ENCODE measurements around the gene SPINK4. TPM values are rescaled to one million over a fixed set of nuclear protein-coding genes. Genes with fewer than 3 reads are reported as not detected.

The SPINK4 gene
- total RNA-seq, 1 experiment from 2014 or later = not detected

DNA sequence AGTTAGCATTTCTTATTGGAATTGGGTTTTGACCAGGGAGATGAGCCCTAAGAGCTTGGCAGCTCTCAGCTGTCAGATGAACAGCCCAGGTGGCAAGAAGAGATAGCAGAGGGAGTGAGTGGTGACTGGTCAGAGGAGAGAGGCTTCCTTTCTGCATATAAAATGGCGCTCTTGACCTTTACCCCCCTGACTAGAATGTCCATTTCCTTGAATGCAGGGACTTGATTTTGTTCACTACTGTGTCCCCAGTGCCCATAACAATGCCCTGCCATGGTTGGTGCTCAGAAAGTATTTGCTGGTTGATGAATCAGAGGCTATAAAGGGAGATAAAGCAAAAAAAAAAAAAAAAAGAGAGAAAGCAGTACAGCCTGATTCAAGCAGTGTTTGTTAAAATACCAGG is 32.1 kb downstream of the SPINK4 start (continued):
- TF ChIP-seq CEBPB (IDR thresholded peaks at IDR 0.05; ENCODE audit: low read depth) (no peak), SP1 (IDR thresholded peaks at IDR 0.05; ENCODE audit: low read depth) (no peak)
- TF ChIP-seq, protein P1, sequence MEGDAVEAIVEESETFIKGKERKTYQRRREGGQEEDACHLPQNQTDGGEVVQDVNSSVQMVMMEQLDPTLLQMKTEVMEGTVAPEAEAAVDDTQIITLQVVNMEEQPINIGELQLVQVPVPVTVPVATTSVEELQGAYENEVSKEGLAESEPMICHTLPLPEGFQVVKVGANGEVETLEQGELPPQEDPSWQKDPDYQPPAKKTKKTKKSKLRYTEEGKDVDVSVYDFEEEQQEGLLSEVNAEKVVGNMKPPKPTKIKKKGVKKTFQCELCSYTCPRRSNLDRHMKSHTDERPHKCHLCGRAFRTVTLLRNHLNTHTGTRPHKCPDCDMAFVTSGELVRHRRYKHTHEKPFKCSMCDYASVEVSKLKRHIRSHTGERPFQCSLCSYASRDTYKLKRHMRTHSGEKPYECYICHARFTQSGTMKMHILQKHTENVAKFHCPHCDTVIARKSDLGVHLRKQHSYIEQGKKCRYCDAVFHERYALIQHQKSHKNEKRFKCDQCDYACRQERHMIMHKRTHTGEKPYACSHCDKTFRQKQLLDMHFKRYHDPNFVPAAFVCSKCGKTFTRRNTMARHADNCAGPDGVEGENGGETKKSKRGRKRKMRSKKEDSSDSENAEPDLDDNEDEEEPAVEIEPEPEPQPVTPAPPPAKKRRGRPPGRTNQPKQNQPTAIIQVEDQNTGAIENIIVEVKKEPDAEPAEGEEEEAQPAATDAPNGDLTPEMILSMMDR (IDR thresholded peaks at IDR 0.05 in 2 of 3, conservative IDR thresholded peaks at IDR 0.05 in 1 of 3; ENCODE audit: borderline replicate concordance in 1 of 3, insufficient read depth in 1 of 3, low read depth in 2 of 3, low read length in 2 of 3) = no peak

DNA sequence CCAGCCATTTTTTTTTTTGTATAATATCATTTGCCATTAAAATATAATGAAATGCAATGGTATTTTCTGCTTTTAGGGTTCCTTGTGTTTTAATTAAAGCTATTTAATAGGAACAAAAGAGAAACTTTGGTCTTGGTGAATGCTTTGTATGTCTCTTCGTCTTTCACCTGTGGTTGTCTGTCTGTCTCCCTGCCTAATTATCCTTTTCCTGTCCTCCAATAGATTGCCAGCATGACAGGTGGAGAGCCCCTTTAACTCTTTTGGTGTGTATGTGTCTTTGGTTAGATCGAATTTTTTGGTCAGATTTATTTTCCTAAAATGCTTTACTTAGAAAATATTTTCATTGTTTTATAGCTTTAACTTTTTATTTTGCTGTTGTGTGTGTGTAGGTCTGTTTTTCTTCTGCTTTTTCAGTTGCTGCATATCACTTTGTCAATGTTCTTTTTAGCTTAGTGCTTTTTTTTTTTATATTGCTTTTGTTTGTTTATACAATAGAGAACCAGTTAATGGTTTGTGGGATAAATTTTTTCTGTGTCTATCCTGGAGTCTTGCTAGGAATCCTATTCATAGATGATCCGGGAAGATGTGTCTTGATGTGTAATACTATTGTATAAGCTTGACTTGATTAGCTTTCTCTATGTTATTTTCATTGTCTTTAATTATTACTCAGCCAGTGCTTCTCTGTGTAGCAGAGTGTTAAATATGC is 33.5 kb downstream of the SPINK4 start:
- intact Hi-C loops (cut with micrococcal nuclease) = no loop called here
- no peaks in the 10 kb centered on the region for H3K9me2 ChIP-seq (ENCODE audit: insufficient read depth)
- H3K79me2 ChIP-seq (ENCODE audit: insufficient read depth, low read length) = peaks cover 4% of the 10 kb centered on the region; the same call in 1 of the 2 replicates
- H4K20me1 ChIP-seq (ENCODE audit: insufficient read depth) = no peaks in the 10 kb centered on the region
- H3K9ac ChIP-seq (ENCODE audit: low read length) = no peak overlapping the region
- TF ChIP-seq SRF (IDR thresholded peaks at IDR 0.05; ENCODE audit: low read depth) = no peak
- TF ChIP-seq, protein P1 (IDR thresholded peaks at IDR 0.05 in 2 of 3, conservative IDR thresholded peaks at IDR 0.05 in 1 of 3; ENCODE audit: borderline replicate concordance in 1 of 3, insufficient read depth in 1 of 3, low read depth in 2 of 3, low read length in 2 of 3) = no peak
- ATAC-seq (no peak), DNase-seq (ENCODE audit: low read depth, low spot score) (no peak)
- H3K36me3 ChIP-seq (ENCODE audit: control insufficient read depth in 1 of 2, insufficient read depth in 2 of 2, low read length in 2 of 2) = peaks cover 44 to 59% of the 10 kb centered on the region in 2 experiments; a peak in 3 of 4 replicates
- no peaks in the 10 kb centered on the region for H3K27me3 ChIP-seq (ENCODE audit: insufficient read depth, low read length)
- BruUV-seq (replicated peaks) = no TSS peak
- no peak overlapping the region for H3K27ac ChIP-seq (ENCODE audit: low read depth, low read length)
- no peaks in the 10 kb centered on the region for H3K9me3 ChIP-seq (ENCODE audit: control insufficient read depth in 1 of 2, insufficient read depth in 1 of 2, low read depth in 1 of 2, low read length in 2 of 2)
- no peak overlapping the region for H3K4me2 ChIP-seq (ENCODE audit: low read length)
- H3K4me3 ChIP-seq (replicated peaks in 1 of 2; ENCODE audit: low read depth in 1 of 2, low read length in 2 of 2) = no peak overlapping the region
- no peaks in the 10 kb centered on the region for H3K4me1 ChIP-seq (ENCODE audit: control insufficient read depth in 1 of 2, insufficient read depth in 2 of 2, low read length in 2 of 2)
- no peak overlapping the region for H2AFZ ChIP-seq (ENCODE audit: low read depth, low read length, poor library complexity, severe bottlenecking)
- POLR2A ChIA-PET = interaction anchor here (0.6 to 0.8 kb wide), 2 partner anchors 17 to 118 kb away, joined by 3 to 6 read pairs; partner anchors contain the start of gene NFX1
- CTCF ChIA-PET = no interaction called here
- RAD21 ChIA-PET (ENCODE audit: low non-redundant PET in 1 of 2, low total read pairs in 2 of 2, uncharacterized antibody in 2 of 2, unreplicated experiment in 2 of 2) = no interaction called here

Measured in HCT116 (cell line).